ENCODE measurements around the gene MAGED1.

The MAGED1 gene

DNA sequence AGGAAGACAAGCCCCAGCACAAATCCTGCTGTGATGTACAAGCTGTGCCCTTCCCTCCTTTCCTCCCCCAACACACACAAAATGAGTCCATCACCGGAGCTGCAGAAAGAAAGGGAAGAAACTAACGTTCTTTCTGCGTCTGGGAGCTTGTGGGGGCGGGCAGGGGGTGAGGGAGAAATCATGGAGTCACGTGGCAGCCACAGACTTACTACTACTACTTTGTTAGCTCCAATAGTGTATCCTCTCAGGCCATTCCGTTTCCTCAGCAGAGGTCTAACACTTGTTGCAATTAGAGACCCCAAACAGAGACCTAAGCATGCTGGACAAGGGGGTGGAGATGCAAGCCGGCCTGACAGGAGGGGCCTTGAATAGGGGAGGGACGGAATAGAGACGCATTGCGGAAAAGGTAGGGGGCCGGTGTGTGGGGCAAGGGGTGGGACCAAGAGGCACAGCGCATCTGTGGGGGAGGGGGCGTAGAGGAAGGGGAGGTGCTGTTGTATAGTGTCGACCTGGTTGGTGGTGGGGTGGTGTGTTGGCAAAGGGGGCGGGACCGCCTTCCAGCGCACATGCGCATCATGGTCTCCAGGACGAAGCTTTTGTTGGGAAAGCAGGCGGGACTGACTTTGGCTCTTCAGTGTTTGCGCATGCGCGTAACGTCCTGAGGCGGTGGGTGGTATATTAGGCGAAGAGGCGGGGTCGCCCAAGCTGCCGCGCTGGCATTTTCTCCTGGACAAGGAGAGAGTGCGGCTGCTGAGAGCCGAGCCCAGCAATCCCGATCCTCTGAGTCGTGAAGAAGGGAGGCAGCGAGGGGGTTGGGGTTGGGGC lies at the start of gene MAGED1:
MAGED1 (plus strand) TSS at position 703 of the 825 bp plus-strand sequence. CDS start 682 bp downstream, outside the sequence.
- peak; percentile 93 for DNase-seq (ENCODE audit: low read depth)

DNA sequence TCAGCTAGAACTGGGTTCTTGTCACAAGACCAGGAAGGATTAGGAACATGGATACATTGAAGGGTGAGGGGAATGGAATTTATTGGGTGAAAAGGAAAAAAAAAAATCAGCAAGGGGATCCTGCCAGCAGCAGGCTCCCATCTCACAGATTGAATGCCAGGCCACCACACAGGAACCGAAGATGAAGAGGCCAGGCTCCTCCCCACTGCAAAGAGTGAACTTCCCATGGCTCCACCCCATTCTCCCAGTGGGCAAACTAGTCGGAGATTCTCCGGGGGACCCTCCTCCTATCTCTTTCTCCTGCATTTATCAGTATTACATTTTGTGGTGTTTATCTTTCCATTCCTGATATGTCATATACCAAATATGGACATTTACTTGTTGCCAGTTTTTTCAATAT lies 46.0 kb upstream of the MAGED1 start:
- no peak for DNase-seq (ENCODE audit: low read depth)

GRCh38 chrX:51851507-51852085 lies 41.8 kb upstream of the MAGED1 start:
- no peak for DNase-seq (ENCODE audit: low read depth)

GRCh38 chrX:51852096-51852495 lies 41.3 kb upstream of the MAGED1 start:
- DNase-seq (ENCODE audit: low read depth) = no peak

DNA sequence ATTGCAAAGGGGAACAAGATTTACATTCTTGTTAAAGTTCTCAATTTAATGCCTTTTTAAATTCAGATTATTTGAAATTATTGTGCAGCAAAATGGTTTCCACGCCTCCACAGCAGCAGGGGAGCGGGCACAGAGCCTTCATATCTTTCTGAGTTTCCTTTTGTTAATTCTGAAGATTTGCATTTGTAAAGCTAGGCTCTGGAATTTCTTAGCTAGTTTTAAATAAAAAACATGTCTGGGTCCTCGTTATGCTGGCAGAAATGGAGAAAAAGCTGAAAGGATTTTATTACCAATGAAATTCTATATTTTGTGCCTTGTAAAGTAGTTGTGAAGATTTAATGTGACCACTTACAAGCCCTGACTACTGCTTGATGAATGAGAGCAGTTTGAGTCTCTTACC lies 40.8 kb upstream of the MAGED1 start:
- no peak for DNase-seq (ENCODE audit: low read depth)

- DNase-seq (ENCODE audit: low read depth) = no peak
Observed at GRCh38 chrX:51853251-51853650, 40.2 kb upstream of the MAGED1 start.

DNA sequence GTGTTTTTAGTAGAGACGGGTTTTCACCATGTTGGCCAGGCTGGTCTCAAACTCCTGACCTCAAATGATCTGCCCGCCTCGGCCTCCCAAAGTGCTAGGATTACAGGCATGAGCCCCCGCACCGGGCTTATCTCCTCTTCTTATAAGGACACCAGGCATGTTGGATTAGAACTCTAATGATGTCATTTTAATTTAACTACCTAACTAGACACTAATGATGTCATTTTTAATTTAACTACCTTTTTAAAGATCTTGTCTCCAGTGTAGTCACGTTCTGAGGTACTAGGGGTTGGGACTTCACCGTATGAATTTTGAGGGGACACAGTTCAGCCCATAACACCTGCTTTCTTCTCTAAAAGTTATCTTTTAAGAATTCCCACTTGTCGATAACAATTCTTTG lies 37.7 kb upstream of the MAGED1 start:
- DNase-seq (ENCODE audit: low read depth) = no peak

DNA sequence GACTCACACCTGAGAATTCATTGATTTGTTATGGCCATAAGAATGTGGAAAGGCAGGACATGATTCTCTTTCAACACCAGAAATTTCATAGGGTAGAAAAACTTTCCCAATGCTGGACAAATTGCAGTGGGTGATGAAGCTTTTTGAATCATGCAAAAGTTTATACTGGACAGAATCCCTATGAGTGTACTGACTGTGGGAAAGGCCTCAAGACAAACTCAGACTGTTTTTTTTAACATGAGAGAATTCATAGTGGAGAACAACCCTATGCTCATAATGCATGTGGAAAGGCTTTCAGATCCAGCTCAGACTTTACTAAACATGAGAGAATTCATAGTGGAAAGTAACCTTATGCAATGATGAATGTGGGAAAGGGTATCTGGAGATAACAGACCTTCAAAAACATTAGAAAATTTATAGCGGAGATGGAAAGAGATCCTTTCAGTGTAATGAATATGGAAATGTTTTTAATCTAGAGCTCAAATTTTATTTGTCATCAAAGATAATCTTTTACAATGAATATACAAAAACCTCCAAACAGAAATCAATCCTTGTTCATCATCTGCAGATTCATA lies 36.2 kb upstream of the MAGED1 start:
- DNase-seq (ENCODE audit: low read depth) = no peak

DNA sequence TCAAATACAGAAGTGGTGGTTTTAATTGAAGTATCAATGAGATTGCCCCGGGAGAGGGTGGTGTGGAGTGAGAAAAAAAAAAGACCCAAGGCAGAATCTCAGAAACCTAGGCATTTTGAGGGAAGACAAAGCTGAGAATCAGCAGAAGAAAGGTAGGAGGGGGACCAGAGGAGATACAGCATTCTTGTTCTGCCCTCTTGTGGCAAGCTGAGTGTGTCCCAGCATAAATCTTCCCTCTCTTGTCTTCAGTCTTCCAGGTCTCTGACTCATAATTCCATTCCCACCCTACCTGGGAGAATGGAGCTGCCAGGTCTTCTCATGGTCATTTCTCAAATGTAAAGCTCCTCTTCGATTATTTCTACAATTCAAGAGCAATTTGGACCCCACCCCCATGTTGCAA lies 32.7 kb upstream of the MAGED1 start:
- peak; percentile 49 for DNase-seq (ENCODE audit: low read depth)

DNA sequence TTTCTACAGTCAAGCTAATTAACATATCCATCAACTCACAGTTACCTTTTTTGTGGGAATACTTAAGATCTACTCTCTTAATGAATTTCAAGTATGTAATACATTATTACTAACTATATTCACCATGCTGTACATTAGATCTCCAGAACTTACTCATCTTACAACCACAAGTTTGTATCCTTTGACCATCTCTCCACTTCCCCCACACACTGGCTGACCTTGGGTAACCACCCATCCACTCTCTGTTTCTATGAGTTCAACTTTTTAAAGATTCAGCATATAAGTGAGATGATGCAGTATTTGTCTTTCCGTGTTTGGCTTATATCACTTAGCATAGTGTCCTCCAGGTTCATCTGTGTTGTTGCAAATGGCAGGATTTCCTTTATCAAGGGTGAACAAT lies 30.5 kb upstream of the MAGED1 start:
- DNase-seq (ENCODE audit: low read depth) = peak; percentile 35

- peak; percentile 68 for DNase-seq (ENCODE audit: low read depth)
Observed at GRCh38 chrX:51866210-51866609, 27.2 kb upstream of the MAGED1 start.

DNA sequence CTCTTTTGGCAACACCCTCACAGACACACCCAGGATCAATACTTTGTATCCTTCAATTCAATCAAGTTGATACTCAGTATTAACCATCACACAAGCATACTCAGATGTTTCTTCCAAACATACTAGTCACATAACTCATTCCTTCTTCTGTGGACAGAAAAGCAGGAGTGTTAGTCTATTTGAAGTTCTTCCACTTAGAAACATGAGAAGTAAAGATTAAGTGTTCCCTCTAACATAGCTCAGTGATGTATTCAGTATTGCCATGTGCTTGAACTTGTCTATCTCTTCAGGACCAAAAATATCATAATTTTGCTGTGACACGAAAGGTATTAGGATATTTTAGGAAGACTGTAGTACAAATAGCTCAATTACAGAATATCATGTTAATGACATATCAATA lies 25.8 kb upstream of the MAGED1 start:
- DNase-seq (ENCODE audit: low read depth) = peak; percentile 55

GRCh38 chrX:51870354-51870753 lies 23.1 kb upstream of the MAGED1 start:
- DNase-seq (ENCODE audit: low read depth) = no peak

GRCh38 chrX:51874123-51874522 lies 19.3 kb upstream of the MAGED1 start:
- no peak for DNase-seq (ENCODE audit: low read depth)

GRCh38 chrX:51876441-51876840 lies 17.0 kb upstream of the MAGED1 start:
- peak; percentile 67 for DNase-seq (ENCODE audit: low read depth)

- peak; percentile 29 for DNase-seq (ENCODE audit: low read depth)
Observed at GRCh38 chrX:51878056-51878455, 15.4 kb upstream of the MAGED1 start.

DNA sequence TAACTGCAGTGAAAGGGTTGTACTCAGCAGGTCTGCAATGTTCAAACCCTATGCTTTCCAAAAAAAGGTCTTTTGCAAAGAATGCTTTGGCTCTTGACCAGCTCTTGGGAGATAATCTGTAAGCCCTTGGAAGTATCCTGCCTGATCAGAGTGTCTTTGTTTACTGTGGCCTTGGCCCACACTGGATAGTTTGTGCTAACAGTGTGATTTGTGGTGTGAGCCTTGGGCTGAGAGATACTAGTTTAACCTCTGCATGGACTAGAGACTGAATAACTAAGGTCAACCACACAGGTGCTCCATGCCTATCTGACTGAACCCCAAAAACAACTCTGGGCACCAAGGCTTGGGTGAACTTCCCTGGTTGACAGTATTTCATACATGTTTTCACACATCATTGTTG lies 3.6 kb upstream of the MAGED1 start:
- DNase-seq (ENCODE audit: low read depth) = no peak

DNA sequence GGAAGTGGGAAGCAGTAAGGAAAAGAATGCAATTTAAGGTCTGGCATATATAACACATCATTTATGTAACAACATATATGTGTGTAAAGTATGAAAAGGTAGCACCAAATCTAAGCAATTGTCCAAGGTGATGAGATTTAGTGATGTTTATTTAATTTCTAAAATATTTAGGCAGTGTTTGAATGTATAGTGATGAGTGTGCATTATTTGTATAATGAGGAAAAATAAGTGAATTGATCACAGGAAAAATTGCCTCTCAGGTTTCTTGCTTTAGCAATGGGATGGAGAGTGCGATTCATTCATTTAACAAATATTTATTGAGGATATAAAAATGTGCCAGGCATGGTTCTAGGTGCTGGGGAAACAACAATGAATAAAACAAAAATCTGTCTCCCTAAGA lies 2.2 kb upstream of the MAGED1 start:
- no peak for DNase-seq (ENCODE audit: low read depth)

- DNase-seq (ENCODE audit: low read depth) = peak; percentile 33
Observed at GRCh38 chrX:51891821-51892551, 1.4 kb upstream of the MAGED1 start.

GRCh38 chrX:51893931-51894696 lies 691 bp downstream of the MAGED1 start:
- peak; percentile 22 for DNase-seq (ENCODE audit: low read depth)

- DNase-seq (ENCODE audit: low read depth) = peak; percentile 28
Observed at GRCh38 chrX:51894697-51895336, 1.4 kb downstream of the MAGED1 start.

All from iris pigment epithelial cell (primary cell).